ENCODE measurements around the gene TPM4. TPM values are rescaled to one million over a fixed set of nuclear protein-coding genes. Genes with fewer than 3 reads are reported as not detected.
"Not testable (repeated sequence)": the region's sequence is repeated elsewhere in the genome, so short reads cannot be mapped to it uniquely, and the experiment has no call there.

TPM4 gene
- total RNA-seq, 2 donors from 2014 or later = 261 to 279 TPM

GRCh38 chr19:16087404-16087803 is 11.1 kb downstream of the TPM4 start:
- H3K4me1 Mint-ChIP-seq = peaks cover 42% of the 10 kb centered on the region

GRCh38 chr19:16087940-16088339 is 11.6 kb downstream of the TPM4 start:
- ATAC-seq = no peak
- DNase-seq = no peak
- Mint-ChIP-seq H3K27ac (peak overlapping the region; percentile 96), H3K4me1 (peaks cover 40% of the 10 kb centered on the region), H3K27me3 (no peaks in the 10 kb centered on the region), H3K4me3 (peak overlapping the region; percentile 57), H3K36me3 (ENCODE audit: low read depth) (peaks cover 9% of the 10 kb centered on the region)
- no peaks in the 10 kb centered on the region for H3K9me3 ChIP-seq (ENCODE audit: control insufficient read depth, low read length, poor library complexity, severe bottlenecking)

More at GRCh38 chr19:16087404-16087803, 11.1 kb downstream of the TPM4 start:
- H3K4me3 Mint-ChIP-seq = peak overlapping the region; percentile 57
- not testable (repeated sequence) for ATAC-seq; H3K9me3 ChIP-seq (ENCODE audit: control insufficient read depth, low read length, poor library complexity, severe bottlenecking); H3K27me3 Mint-ChIP-seq; H3K36me3 Mint-ChIP-seq (ENCODE audit: low read depth); DNase-seq
- peak overlapping the region; percentile 96 for H3K27ac Mint-ChIP-seq

- H3K27ac Mint-ChIP-seq = peak overlapping the region; percentile 96
These were observed 12.2 kb downstream of the TPM4 start for GRCh38 chr19:16088351-16089009.

GRCh38 chr19:16089010-16089846 is 12.9 kb downstream of the TPM4 start:
- Mint-ChIP-seq H3K4me1 (peaks cover 42% of the 10 kb centered on the region), H3K27ac (peak overlapping the region; percentile 39), H3K4me3 (peak overlapping the region; percentile 21), H3K36me3 (ENCODE audit: low read depth) (peaks cover 9% of the 10 kb centered on the region), H3K27me3 (no peaks in the 10 kb centered on the region)
- DNase-seq = no peak
- H3K9me3 ChIP-seq (ENCODE audit: control insufficient read depth, low read length, poor library complexity, severe bottlenecking) = no peaks in the 10 kb centered on the region
- no peak for ATAC-seq

More at GRCh38 chr19:16088351-16089009, 12.2 kb downstream of the TPM4 start:
- peak overlapping the region; percentile 65 for H3K4me3 Mint-ChIP-seq
- H3K27me3 Mint-ChIP-seq = no peaks in the 10 kb centered on the region
- ATAC-seq (no peak), DNase-seq (no peak)
- no peaks in the 10 kb centered on the region for H3K9me3 ChIP-seq (ENCODE audit: control insufficient read depth, low read length, poor library complexity, severe bottlenecking)
- H3K4me1 Mint-ChIP-seq = peaks cover 39% of the 10 kb centered on the region
- H3K36me3 Mint-ChIP-seq (ENCODE audit: low read depth) = peaks cover 9% of the 10 kb centered on the region

- H3K9me3 ChIP-seq (ENCODE audit: control insufficient read depth, low read length, poor library complexity, severe bottlenecking) = no peaks in the 10 kb centered on the region
- peaks cover 33% of the 10 kb centered on the region for H3K4me1 Mint-ChIP-seq
- no peak overlapping the region for H3K4me3 Mint-ChIP-seq
- no peaks in the 10 kb centered on the region for H3K27me3 Mint-ChIP-seq
- ATAC-seq (no peak), DNase-seq (no peak)
- H3K36me3 Mint-ChIP-seq (ENCODE audit: low read depth) = peaks cover 8% of the 10 kb centered on the region
- no peak overlapping the region for H3K27ac Mint-ChIP-seq
These were observed 15.5 kb downstream of the TPM4 start for GRCh38 chr19:16091546-16092475.

GRCh38 chr19:16094360-16095070 is 18.2 kb downstream of the TPM4 start:
- no peaks in the 10 kb centered on the region for H3K9me3 ChIP-seq (ENCODE audit: control insufficient read depth, low read length, poor library complexity, severe bottlenecking)
- no peaks in the 10 kb centered on the region for H3K27me3 Mint-ChIP-seq
- peaks cover 33% of the 10 kb centered on the region for H3K4me1 Mint-ChIP-seq
- no peak for ATAC-seq
- H3K4me3 Mint-ChIP-seq = peak overlapping the region; percentile 41
- peak overlapping the region; percentile 86 for H3K27ac Mint-ChIP-seq
- H3K36me3 Mint-ChIP-seq (ENCODE audit: low read depth) = peaks cover 11% of the 10 kb centered on the region
- DNase-seq = no peak

GRCh38 chr19:16095071-16095571 is 18.8 kb downstream of the TPM4 start:
- ATAC-seq (peak; percentile 64), DNase-seq (no peak)
- H3K9me3 ChIP-seq (ENCODE audit: control insufficient read depth, low read length, poor library complexity, severe bottlenecking) = no peaks in the 10 kb centered on the region
- Mint-ChIP-seq H3K36me3 (ENCODE audit: low read depth) (peaks cover 9% of the 10 kb centered on the region), H3K4me1 (peaks cover 31% of the 10 kb centered on the region), H3K4me3 (peak overlapping the region; percentile 41), H3K27ac (peak overlapping the region; percentile 86), H3K27me3 (no peaks in the 10 kb centered on the region)

GRCh38 chr19:16096280-16096855 is 20.1 kb downstream of the TPM4 start:
- Mint-ChIP-seq H3K4me3 (no peak overlapping the region), H3K27me3 (no peaks in the 10 kb centered on the region), H3K27ac (no peak overlapping the region), H3K36me3 (ENCODE audit: low read depth) (peaks cover 11% of the 10 kb centered on the region), H3K4me1 (peaks cover 30% of the 10 kb centered on the region)
- no peak for DNase-seq
- H3K9me3 ChIP-seq (ENCODE audit: control insufficient read depth, low read length, poor library complexity, severe bottlenecking) = no peaks in the 10 kb centered on the region
- ATAC-seq = no peak

- Mint-ChIP-seq H3K27ac (peak overlapping the region; percentile 74), H3K36me3 (ENCODE audit: low read depth) (peaks cover 11% of the 10 kb centered on the region), H3K4me1 (peaks cover 21% of the 10 kb centered on the region), H3K4me3 (no peak overlapping the region), H3K27me3 (no peaks in the 10 kb centered on the region)
- DNase-seq = no peak
- ATAC-seq = no peak
- no peaks in the 10 kb centered on the region for H3K9me3 ChIP-seq (ENCODE audit: control insufficient read depth, low read length, poor library complexity, severe bottlenecking)
These were observed 22.1 kb downstream of the TPM4 start for GRCh38 chr19:16098416-16098768.

GRCh38 chr19:16098821-16099220 is 22.5 kb downstream of the TPM4 start:
- no peak for ATAC-seq
- H3K27ac Mint-ChIP-seq = no peak overlapping the region
- peaks cover 11% of the 10 kb centered on the region for H3K36me3 Mint-ChIP-seq (ENCODE audit: low read depth)
- H3K4me3 Mint-ChIP-seq = no peak overlapping the region
- H3K9me3 ChIP-seq (ENCODE audit: control insufficient read depth, low read length, poor library complexity, severe bottlenecking) = no peaks in the 10 kb centered on the region
- no peaks in the 10 kb centered on the region for H3K27me3 Mint-ChIP-seq
- H3K4me1 Mint-ChIP-seq = peaks cover 18% of the 10 kb centered on the region
- DNase-seq = no peak

GRCh38 chr19:16099314-16099965 is 23.1 kb downstream of the TPM4 start:
- not testable (repeated sequence) for H3K9me3 ChIP-seq (ENCODE audit: control insufficient read depth, low read length, poor library complexity, severe bottlenecking); H3K4me3 Mint-ChIP-seq; ATAC-seq; DNase-seq; H3K27me3 Mint-ChIP-seq
- H3K27ac Mint-ChIP-seq = peak overlapping the region; percentile 24
- peaks cover 18% of the 10 kb centered on the region for H3K4me1 Mint-ChIP-seq
- peaks cover 11% of the 10 kb centered on the region for H3K36me3 Mint-ChIP-seq (ENCODE audit: low read depth)

GRCh38 chr19:16100524-16100923 is 24.2 kb downstream of the TPM4 start:
- H3K27ac Mint-ChIP-seq = no peak overlapping the region

More at GRCh38 chr19:16100524-16100923, 24.2 kb downstream of the TPM4 start:
- Mint-ChIP-seq H3K4me3 (no peak overlapping the region), H3K27me3 (no peaks in the 10 kb centered on the region), H3K4me1 (peaks cover 9% of the 10 kb centered on the region), H3K36me3 (ENCODE audit: low read depth) (peaks cover 6% of the 10 kb centered on the region)
- no peaks in the 10 kb centered on the region for H3K9me3 ChIP-seq (ENCODE audit: control insufficient read depth, low read length, poor library complexity, severe bottlenecking)
- no peak for DNase-seq
- no peak for ATAC-seq
